ENCODE results near the gene SRPRB. TPM values are rescaled to one million over a fixed set of nuclear protein-coding genes. Genes with fewer than 3 reads are reported as not detected.
"Not testable (repeated sequence)": the region's sequence is repeated elsewhere in the genome, so short reads cannot be mapped to it uniquely, and the experiment has no call there.

Gene SRPRB
- total RNA-seq, 1 donor from 2014 or later: 42.8 TPM

- FAIRE-seq: no peak
These were observed 27.6 kb upstream of the SRPRB start for GRCh38 chr3:133777807-133778568.

GRCh38 chr3:133779626-133780203, 25.9 kb upstream of the SRPRB start:
- no peak for DNase-seq (ENCODE audit: low spot score in 2 of 2)
- no peak for FAIRE-seq

More at GRCh38 chr3:133777807-133778568, 27.6 kb upstream of the SRPRB start:
- no peak for DNase-seq (ENCODE audit: low spot score in 2 of 2)

DNA sequence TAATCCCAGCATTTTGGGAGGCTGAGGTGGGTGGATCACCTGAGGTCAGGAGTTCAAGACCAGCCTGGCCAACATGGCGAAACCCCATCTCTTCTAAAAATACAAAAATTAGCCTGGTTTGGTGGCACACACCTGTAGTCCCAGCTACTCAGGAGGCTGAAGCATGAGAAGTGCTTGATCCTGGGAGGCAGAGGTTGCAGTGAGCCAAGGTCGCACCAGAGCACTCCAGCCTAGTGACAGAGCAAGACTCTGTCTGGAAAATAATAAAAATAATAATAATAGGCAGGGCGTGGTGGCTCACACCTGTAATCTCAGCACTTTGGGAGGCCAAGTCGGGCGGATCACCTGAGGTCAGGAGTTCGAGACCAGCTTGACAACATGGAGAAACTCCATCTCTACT, 24.9 kb upstream of the SRPRB start:
- not testable (repeated sequence) for DNase-seq (ENCODE audit: low spot score in 2 of 2); FAIRE-seq

- DNase-seq (ENCODE audit: low spot score in 2 of 2) (no peak), FAIRE-seq (no peak)
These were observed 24.0 kb upstream of the SRPRB start for GRCh38 chr3:133781570-133781969.

GRCh38 chr3:133782454-133782853, 23.2 kb upstream of the SRPRB start:
- FAIRE-seq (no peak), DNase-seq (ENCODE audit: low spot score in 2 of 2) (no peak)

DNA sequence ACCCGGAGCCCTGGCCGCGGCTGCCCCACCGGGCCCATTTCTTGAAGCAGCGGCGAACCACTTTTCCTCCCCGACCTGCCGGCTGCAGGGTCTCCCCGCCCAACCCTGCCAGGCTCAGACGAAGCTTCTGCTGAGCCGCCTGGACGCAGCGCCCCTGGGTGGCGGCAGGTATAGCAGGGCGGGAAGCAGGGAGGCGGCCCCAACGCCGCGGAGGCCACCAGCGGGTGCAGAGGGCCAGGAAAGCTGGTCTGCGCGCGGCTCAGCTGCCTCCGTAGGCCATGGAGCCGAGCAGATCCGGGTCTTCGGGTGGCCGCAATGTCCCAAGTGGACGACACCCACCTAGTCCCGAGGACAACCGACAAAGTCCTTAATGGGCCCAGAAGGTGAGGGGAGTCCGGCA, 21.9 kb upstream of the SRPRB start:
- DNase-seq (ENCODE audit: low spot score in 2 of 2): no peak
- FAIRE-seq: no peak

DNA sequence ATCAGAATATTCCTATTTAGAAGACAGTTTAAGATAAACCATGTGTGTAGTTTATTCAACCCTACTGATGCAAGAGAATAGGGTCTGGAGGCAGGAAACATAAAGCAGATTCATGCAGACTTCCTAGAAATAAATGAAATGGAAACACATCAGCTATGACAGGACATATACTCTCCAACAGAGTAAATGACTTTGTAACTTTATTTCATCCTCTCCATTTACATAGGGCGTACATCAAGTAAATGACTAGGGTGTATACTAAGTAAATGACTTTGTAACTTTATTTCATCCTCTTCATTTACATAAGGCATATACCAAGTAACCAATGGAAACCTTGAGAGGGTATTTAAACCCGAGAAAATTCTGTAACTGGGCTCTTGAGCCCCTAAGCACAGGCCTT, 17.6 kb upstream of the SRPRB start:
- FAIRE-seq: no peak

GRCh38 chr3:133792171-133792763, 13.3 kb upstream of the SRPRB start:
- FAIRE-seq (no peak), DNase-seq (ENCODE audit: low spot score in 2 of 2) (no peak)

More for the DNA sequence above, 17.6 kb upstream of the SRPRB start:
- no peak for DNase-seq (ENCODE audit: low spot score in 2 of 2)

DNA sequence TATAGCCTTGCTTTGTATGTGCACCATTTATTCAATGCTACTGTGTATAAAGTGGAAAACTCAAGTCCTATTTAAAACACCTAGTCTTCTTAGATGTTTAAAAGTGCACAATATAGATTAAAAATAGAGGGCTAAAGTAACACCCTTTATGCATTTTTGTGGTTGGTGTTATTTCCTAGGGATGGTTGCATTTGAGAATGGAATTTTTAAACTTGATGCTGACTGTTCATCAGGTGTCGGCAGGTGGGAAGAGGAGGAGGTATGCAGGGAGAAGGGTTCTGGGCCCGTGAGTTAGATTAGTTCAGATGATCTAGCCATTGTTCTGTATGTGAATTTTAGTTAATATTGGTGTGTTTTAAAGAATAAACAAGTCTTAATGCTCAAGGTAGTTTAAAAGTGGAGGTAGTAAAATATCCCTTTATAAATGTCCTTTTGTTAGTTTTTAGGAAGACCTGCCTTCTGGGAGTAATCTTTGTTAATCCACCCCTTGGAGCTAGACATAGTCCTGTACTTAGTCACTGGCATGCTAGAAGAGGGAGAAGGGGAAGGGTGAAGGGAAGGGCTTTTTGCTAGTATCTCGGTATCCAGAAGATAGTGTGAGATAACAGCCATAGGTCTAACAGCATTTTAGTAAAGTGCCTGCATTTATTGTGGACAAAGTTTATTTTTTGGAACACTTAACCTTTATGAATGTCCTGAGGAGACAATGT, 8.1 kb upstream of the SRPRB start:
- FAIRE-seq: no peak
- no peak for DNase-seq (ENCODE audit: low spot score in 2 of 2)

DNA sequence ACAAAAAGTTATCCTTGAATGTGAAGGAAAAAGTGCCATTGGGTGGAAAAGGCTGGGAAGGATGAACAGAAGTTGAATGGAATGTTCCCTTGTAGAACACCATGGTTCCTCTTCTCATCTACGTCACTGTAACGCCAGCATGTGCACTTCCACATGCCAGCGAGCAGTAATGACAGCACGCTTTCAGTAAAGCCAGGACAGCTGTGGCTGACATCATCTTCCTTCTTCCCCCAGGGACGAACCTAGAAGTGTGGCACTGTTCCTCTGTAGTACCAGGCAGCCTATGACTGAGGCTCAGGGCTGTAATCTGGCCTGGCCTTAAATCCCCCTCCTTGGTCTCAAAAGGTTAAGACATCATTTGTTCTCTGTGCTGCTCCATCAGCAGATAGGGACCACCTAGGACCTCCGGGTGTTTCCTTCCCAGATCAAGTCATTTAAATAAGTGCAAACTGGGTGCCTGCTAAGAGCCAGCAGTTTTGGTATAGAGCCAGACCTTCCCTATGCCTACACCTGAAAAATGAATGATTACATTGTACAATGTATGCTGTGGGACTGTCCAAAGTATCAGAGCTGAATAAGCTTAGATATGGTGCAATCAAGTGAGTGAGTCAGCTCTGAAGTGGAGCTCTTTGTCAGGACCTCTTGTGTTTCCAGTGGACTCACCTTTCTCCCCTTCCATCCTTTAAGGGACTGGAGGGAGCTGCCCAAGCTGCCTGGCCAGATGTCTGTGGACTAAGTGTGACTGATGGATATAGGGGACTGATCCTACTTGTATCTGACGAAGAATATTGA, 5.6 kb upstream of the SRPRB start:
- no peak for FAIRE-seq
- DNase-seq (ENCODE audit: low spot score in 2 of 2): no peak

- DNase-seq (ENCODE audit: low spot score in 2 of 2): no peak
- FAIRE-seq: no peak
These were observed 2.1 kb upstream of the SRPRB start for GRCh38 chr3:133803469-133803868.

DNA sequence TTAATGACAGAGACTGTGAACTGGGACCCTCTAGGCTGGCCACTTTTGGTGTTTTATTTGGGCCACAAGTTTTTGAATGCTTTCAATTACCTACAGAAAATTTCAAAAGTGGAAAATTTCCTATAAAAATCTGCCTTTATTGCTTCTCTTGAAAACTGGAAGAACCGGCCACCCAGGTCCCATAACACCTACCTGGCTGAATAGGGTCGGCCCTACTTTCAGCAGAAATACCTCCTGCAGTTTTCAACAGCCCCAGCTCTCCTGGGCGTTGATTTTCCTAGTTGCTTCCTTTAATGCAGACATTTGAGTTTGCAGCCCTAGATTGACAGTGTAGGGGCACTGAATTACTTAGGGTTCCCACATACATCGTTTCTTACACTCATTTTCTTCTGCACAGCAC, 719 bp upstream of the SRPRB start:
- no peak for DNase-seq (ENCODE audit: low spot score in 2 of 2)
- FAIRE-seq: no peak

GRCh38 chr3:133805384-133805701, 272 bp upstream of the SRPRB start:
- no peak for DNase-seq (ENCODE audit: low spot score in 2 of 2)

GRCh38 chr3:133812872-133813271, 7.3 kb downstream of the SRPRB start:
- DNase-seq (ENCODE audit: low spot score in 2 of 2) (no peak), FAIRE-seq (no peak)

More at GRCh38 chr3:133805384-133805701, 272 bp upstream of the SRPRB start:
- no peak for FAIRE-seq

DNA sequence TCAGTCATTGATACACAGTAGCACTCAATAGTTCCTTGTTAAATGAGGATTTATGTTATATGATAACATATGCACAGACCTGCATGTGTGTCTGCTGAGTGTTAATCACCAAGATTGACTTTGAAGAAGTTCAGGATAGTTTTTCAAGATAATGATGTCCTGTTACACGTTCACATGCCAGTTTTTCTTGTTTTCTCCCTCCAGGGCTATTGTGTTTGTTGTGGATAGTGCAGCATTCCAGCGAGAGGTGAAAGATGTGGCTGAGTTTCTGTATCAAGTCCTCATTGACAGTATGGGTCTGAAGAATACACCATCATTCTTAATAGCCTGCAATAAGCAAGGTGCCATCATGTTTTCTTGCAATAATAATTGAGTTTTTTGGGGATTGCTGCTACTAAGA, 9.8 kb downstream of the SRPRB start:
- DNase-seq (ENCODE audit: low spot score in 2 of 2): no peak
- FAIRE-seq: no peak

DNA sequence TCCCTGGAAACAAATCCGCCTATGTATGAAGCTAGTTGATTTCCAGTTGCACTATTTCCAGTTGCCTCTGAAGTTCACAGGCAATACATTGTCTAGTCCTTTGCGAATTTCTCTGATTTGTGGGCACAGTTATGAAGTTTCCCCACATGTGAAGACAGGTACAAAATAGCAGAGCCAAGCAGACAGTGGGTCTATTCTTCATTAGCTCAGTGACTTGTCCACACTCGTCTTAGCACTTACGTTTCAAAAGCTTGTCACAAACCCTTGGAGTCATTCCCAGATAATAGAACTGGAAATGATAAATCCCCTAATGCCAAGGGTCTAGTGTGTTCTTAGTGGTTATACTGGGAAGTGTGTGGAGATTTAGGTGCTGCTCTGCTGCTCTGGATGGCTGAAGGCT, 14.5 kb downstream of the SRPRB start:
- DNase-seq (ENCODE audit: low spot score in 2 of 2) (no peak), FAIRE-seq (no peak)

GRCh38 chr3:133820889-133821675, 15.5 kb downstream of the SRPRB start:
- DNase-seq (ENCODE audit: low spot score in 2 of 2) (no peak), FAIRE-seq (no peak)

DNA sequence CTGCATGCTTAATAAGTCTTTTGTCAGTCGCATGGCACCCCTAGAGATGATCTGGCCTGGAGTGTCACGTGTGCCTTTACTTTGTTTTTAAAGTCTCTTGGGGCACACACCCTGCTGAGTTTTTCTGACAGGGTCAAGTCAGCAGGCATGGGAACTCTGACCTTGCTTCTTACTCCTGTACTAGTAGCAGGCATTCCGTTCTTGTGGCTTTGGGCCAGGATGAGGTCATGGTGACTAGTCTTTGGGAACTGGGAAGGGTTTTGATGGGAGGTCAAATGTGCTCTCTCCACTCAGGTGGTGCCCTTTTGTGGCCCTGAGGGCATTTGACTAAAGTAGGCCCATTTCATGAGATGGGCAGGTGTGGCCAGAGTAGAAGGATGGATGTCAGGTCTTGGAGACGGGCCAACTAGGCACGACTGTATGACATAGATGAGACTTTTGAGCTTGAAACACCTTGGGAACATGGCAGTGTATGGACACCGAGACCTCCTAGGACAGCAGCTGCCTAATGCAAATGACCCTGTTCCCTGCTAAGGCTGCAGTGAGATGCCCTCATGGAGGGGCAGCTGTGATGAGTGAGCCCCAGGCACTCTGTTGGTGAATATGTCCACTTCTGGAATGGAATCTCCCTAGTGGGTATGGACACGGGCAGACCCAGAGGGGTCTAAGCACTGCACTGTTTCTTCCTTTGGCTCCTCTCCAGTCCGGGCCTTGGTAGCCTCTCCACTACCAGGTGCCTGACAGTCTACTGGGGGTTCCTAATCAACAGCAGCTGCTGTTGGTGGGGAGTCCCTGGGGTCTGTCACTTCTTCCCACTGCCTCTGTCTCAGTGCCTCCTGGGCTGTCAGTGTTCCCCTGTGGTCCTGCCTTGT, 16.4 kb downstream of the SRPRB start:
- no peak for FAIRE-seq
- DNase-seq (ENCODE audit: low spot score in 2 of 2): no peak

GRCh38 chr3:133824961-133825485, 19.4 kb downstream of the SRPRB start:
- FAIRE-seq (no peak), DNase-seq (ENCODE audit: low spot score in 2 of 2) (no peak)
